CD4-positive, alpha-beta T cell treated with Interleukin-6 for 4 hours (primary cell): ENCODE data around the gene APH1B.

Experiments
- DNase-seq: peaks from one replicate; pipeline ENCODE4 v3.0.0-alpha.2; 2020; ENCODE audit warnings: mixed read lengths

The APH1B gene

DNA sequence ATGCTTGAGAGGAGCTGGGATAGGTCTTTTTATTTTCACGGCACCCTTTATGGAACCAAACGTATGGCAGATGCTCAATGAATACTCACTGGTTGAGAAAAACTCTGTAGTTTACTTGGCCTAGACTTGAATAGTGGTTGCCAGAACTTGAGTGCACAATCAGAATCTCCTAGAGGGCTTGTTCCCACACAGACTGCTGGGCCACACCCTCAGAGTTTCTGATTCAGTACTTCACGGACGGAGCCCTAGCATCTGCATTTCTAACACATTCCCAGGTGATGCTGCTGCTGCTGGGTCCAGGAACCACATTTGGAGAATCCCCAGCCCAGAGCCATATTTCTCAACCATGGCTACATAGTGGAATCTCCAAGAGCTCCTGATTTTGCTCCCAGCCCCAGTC is 79.7 kb downstream of the APH1B start:
- no peak for DNase-seq

- no peak for DNase-seq
These were observed 80.3 kb downstream of the APH1B start for GRCh38 chr15:63357731-63358130.

GRCh38 chr15:63358241-63359029 is 81.0 kb downstream of the APH1B start:
- no peak for DNase-seq
